ENCODE measurements around the gene GRIN2A. TPM values are rescaled to one million over a fixed set of nuclear protein-coding genes. Genes with fewer than 3 reads are reported as not detected.

The GRIN2A gene
- total RNA-seq, 2 donors from 2014 or later = 0.27 to 2.5 TPM

DNA sequence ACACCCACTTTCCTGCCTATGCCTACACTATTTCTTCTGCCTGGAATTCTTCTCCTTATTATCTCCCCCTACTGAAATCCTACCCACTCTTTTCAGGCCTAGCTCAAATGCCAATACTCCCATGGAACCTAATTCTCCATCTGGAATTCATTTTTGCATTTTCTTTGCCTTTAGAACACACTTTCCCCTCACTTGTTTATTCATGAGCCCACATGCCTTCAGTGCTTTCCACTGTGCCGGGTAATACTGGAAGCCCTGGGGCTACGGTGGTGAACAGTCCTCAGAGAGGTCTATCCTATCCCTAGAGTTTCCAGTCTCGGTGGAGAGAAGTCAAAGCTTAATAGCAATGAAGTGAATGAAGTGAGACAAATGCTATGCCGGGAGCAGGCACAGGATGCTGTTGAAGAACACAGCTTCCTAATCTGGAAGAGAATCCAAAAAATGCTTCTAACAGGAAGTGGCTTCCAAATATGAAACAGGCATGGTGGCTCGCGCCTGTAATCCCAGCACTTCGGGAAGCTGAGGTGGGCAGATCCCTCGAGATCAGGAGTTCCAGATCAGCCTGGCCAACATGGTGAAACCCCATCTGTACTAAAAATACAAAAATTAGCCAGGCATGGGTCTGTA, 322.4 kb downstream of the GRIN2A start:
- peaks cover 0 to 3% of the 10 kb centered on the region in 2 donors for H3K4me1 ChIP-seq (ENCODE audit: control insufficient read depth in 1 of 2, low read depth in 2 of 2)
- no peak overlapping the region for H3K27ac ChIP-seq
- ATAC-seq (ENCODE audit: insufficient number of reproducible peaks, low FRiP score, low read depth) (no peak), DNase-seq (ENCODE audit: low spot score) (no peak)
- TF ChIP-seq, protein P1, sequence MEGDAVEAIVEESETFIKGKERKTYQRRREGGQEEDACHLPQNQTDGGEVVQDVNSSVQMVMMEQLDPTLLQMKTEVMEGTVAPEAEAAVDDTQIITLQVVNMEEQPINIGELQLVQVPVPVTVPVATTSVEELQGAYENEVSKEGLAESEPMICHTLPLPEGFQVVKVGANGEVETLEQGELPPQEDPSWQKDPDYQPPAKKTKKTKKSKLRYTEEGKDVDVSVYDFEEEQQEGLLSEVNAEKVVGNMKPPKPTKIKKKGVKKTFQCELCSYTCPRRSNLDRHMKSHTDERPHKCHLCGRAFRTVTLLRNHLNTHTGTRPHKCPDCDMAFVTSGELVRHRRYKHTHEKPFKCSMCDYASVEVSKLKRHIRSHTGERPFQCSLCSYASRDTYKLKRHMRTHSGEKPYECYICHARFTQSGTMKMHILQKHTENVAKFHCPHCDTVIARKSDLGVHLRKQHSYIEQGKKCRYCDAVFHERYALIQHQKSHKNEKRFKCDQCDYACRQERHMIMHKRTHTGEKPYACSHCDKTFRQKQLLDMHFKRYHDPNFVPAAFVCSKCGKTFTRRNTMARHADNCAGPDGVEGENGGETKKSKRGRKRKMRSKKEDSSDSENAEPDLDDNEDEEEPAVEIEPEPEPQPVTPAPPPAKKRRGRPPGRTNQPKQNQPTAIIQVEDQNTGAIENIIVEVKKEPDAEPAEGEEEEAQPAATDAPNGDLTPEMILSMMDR (IDR thresholded peaks at IDR 0.05) = no peak
- no peak overlapping the region for H3K4me3 ChIP-seq
- H3K9me3 ChIP-seq = no peaks in the 10 kb centered on the region
- no peaks in the 10 kb centered on the region for H3K27me3 ChIP-seq (replicated peaks; ENCODE audit: insufficient read depth)
- no peaks in the 10 kb centered on the region for H3K36me3 ChIP-seq

DNA sequence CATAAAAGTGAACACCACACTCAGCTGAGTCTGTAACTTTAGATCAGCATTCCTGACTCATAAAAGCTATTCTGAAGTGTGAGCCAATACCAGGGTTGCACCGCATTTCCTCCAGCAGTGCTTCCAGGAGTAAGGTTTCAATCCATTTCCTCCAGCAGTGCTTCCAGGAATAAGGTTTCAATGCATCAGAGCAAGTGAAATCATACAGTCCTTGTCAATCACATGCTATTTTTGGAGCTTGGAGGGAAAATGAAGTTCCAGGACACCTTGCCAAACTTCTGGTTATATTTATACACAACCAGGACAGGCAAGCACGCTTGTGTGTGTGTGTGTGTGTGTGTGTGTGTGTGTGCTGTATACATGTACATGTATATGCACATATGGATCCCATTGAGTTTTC, 327.6 kb downstream of the GRIN2A start:
- TF ChIP-seq, protein P1 (IDR thresholded peaks at IDR 0.05) = no peak
- Histone ChIP-seq H3K4me3 (no peak overlapping the region), H3K27me3 (replicated peaks; ENCODE audit: insufficient read depth) (no peaks in the 10 kb centered on the region), H3K4me1 (ENCODE audit: control insufficient read depth in 1 of 2, low read depth in 2 of 2) (peaks cover 6 to 13% of the 10 kb centered on the region in 2 donors), H3K36me3 (no peaks in the 10 kb centered on the region), H3K9me3 (no peaks in the 10 kb centered on the region), H3K27ac (no peak overlapping the region)
- ATAC-seq (ENCODE audit: insufficient number of reproducible peaks, low FRiP score, low read depth) (no peak), DNase-seq (ENCODE audit: low spot score) (no peak)

- Histone ChIP-seq H3K27me3 (replicated peaks; ENCODE audit: insufficient read depth) (no peaks in the 10 kb centered on the region), H3K36me3 (no peaks in the 10 kb centered on the region), H3K27ac (no peak overlapping the region), H3K9me3 (no peaks in the 10 kb centered on the region), H3K4me1 (ENCODE audit: control insufficient read depth in 1 of 2, low read depth in 2 of 2) (peaks cover 6 to 13% of the 10 kb centered on the region in 2 donors), H3K4me3 (no peak overlapping the region)
- ATAC-seq (ENCODE audit: insufficient number of reproducible peaks, low FRiP score, low read depth) (no peak), DNase-seq (ENCODE audit: low spot score) (no peak)
- TF ChIP-seq, protein P1 (IDR thresholded peaks at IDR 0.05) = no peak
These were observed 330.2 kb downstream of the GRIN2A start for GRCh38 chr16:9852003-9852402.

DNA sequence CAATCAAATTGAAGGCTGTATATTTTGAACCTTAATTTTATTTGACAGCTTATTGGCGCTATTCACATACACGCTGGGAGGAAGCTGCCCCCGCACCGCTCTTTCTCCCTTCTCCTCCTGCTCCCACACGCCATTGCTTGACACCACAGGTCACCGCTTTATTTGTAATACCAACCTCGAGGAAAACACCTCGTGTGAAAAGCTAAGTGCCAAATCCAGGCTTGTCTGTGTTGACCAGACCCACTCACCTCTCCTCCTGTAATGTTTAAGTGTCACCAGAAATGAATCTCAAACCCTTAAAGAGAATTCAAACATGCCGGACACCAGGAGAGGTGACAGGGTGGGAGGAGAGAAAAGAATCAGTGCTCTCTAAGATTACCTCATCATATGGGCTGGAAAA, 331.4 kb downstream of the GRIN2A start:
- no peaks in the 10 kb centered on the region for H3K9me3 ChIP-seq
- ATAC-seq (ENCODE audit: insufficient number of reproducible peaks, low FRiP score, low read depth) = no peak
- H3K36me3 ChIP-seq = no peaks in the 10 kb centered on the region
- no peak for DNase-seq (ENCODE audit: low spot score)
- no peak overlapping the region for H3K27ac ChIP-seq
- peaks cover 6 to 13% of the 10 kb centered on the region in 2 donors for H3K4me1 ChIP-seq (ENCODE audit: control insufficient read depth in 1 of 2, low read depth in 2 of 2)
- no peak overlapping the region for H3K4me3 ChIP-seq
- no peaks in the 10 kb centered on the region for H3K27me3 ChIP-seq (replicated peaks; ENCODE audit: insufficient read depth)
- TF ChIP-seq, protein P1 (IDR thresholded peaks at IDR 0.05) = no peak

DNA sequence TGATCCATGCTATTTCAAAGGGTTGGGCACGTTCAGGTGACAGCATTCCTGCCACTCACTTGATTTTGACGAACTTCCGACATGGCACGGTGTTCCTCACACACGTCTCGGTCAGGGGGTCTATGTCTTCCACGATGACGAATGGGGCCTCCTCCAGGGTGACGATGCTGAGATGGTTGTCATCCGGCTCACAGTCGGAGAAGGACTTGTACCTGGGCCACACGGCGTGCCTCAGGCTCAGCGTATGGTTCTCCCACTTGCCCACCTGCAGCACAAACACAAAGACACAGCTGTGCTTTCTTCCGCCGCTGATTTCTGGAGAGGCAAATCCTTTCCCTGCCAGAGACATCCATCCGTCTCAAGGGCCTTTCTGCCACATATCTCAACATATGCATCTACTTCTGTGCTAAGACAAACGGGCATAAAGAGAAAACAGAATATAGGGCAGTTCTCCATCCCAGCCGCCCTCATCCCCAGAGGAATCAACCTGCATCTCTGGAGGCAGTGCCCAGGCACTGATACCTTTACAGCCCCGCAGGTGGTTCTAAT, 332.5 kb downstream of the GRIN2A start:
- Histone ChIP-seq H3K27ac (no peak overlapping the region), H3K27me3 (replicated peaks; ENCODE audit: insufficient read depth) (no peaks in the 10 kb centered on the region), H3K9me3 (no peaks in the 10 kb centered on the region), H3K4me3 (no peak overlapping the region), H3K36me3 (no peaks in the 10 kb centered on the region), H3K4me1 (ENCODE audit: control insufficient read depth in 1 of 2, low read depth in 2 of 2) (peaks cover 6 to 10% of the 10 kb centered on the region in 2 donors)
- DNase-seq (ENCODE audit: low spot score) = no peak
- TF ChIP-seq, protein P1 (IDR thresholded peaks at IDR 0.05) = no peak
- ATAC-seq (ENCODE audit: insufficient number of reproducible peaks, low FRiP score, low read depth) = no peak
